NCI-H2107 (cell line): ENCODE measurements around the gene GTPBP3.
A peak's percentile ranks its signal among the peaks of the same experiment; 100 is the strongest.
"Not testable (repeated sequence)": the region's sequence is repeated elsewhere in the genome, so short reads cannot be mapped to it uniquely, and the experiment has no call there.

Experiments
- DNase-seq: peaks from one replicate; lab custom pipeline; 2025; lab: John Stamatoyannopoulos, UW

The GTPBP3 gene

GRCh38 chr19:17341386-17341785 is 4.0 kb downstream of the GTPBP3 start:
- no peak for DNase-seq

GRCh38 chr19:17341845-17342244 is 4.5 kb downstream of the GTPBP3 start:
- no peak for DNase-seq

- DNase-seq: peak; percentile 39
Measured at GRCh38 chr19:17346109-17346671, 8.8 kb downstream of the GTPBP3 start.

GRCh38 chr19:17347361-17347760 is 10.0 kb downstream of the GTPBP3 start:
- DNase-seq: no peak

GRCh38 chr19:17347877-17348276 is 10.5 kb downstream of the GTPBP3 start:
- DNase-seq: no peak

- DNase-seq: no peak
Measured at GRCh38 chr19:17348700-17349099, 11.3 kb downstream of the GTPBP3 start.

GRCh38 chr19:17351815-17352435 is 14.6 kb downstream of the GTPBP3 start:
- no peak for DNase-seq

GRCh38 chr19:17352608-17353280 is 15.4 kb downstream of the GTPBP3 start:
- DNase-seq: no peak

GRCh38 chr19:17353386-17353785 is 16.0 kb downstream of the GTPBP3 start:
- no peak for DNase-seq

GRCh38 chr19:17357078-17357666 is 19.8 kb downstream of the GTPBP3 start:
- DNase-seq: no peak

GRCh38 chr19:17357724-17358123 is 20.4 kb downstream of the GTPBP3 start:
- DNase-seq: no peak

GRCh38 chr19:17358395-17358794 is 21.0 kb downstream of the GTPBP3 start:
- DNase-seq: no peak

GRCh38 chr19:17359905-17360800 is 22.8 kb downstream of the GTPBP3 start:
- DNase-seq: no peak

GRCh38 chr19:17363852-17364605 is 26.7 kb downstream of the GTPBP3 start:
- not testable (repeated sequence) for DNase-seq

- DNase-seq: no peak
Measured at GRCh38 chr19:17365361-17365760, 28.0 kb downstream of the GTPBP3 start.

- no peak for DNase-seq
Measured at GRCh38 chr19:17370026-17370587, 32.8 kb downstream of the GTPBP3 start.

- DNase-seq: no peak
Measured at GRCh38 chr19:17376935-17377600, 39.7 kb downstream of the GTPBP3 start, which contains the start of gene PLVAP. Gene PLVAP (minus strand): TSS chr19:17377342. CDS start chr19:17377288, 54 bp downstream.

- DNase-seq: no peak
Measured at GRCh38 chr19:17378271-17378670, 40.9 kb downstream of the GTPBP3 start.

GRCh38 chr19:17379221-17379631 is 41.9 kb downstream of the GTPBP3 start:
- DNase-seq: no peak

- no peak for DNase-seq
Measured at GRCh38 chr19:17380426-17381138, 43.2 kb downstream of the GTPBP3 start.
